Left lung (tissue), 10 donors: ENCODE data around the gene BCL6B. TPM values are rescaled to one million over a fixed set of nuclear protein-coding genes. Genes with fewer than 3 reads are reported as not detected.

Experiments
- ATAC-seq: fragments of 200-7000 bp; cut with Tn5 transposase; one replicate; pipeline ENCODE4 v1.9.1; 2020; ENCODE audit warnings: moderate library complexity
- DNase-seq, 4 donors: peaks; one replicate each; pipeline ENCODE4 v3.0.0-alpha.2; 2013 to 2020
- H3K27ac ChIP-seq, 2 donors: fragments of 200-600 bp; sonication (generic) in 1 of 2; one replicate each; pipeline versions ENCODE4 v1.5.0 to v1.8.0; 2020 to 2021
- H3K27me3 ChIP-seq, 2 donors: fragments of 200-600 bp; sonication (generic) in 1 of 2; one replicate each; pipeline versions ENCODE4 v1.5.0 to v1.8.0; 2020 to 2021
- H3K36me3 ChIP-seq, 2 donors: fragments of 200-600 bp; sonication (generic) in 1 of 2; one replicate each; pipeline versions ENCODE4 v1.5.0 to v1.8.0; 2020 to 2021
- H3K4me1 ChIP-seq, 2 donors: fragments of 200-600 bp; one replicate each; pipeline ENCODE4 v1.8.0; 2021
- H3K4me3 ChIP-seq, 2 donors: fragments of 200-600 bp; sonication (generic) in 1 of 2; one replicate each; pipeline versions ENCODE4 v1.5.0 to v1.8.0; 2020 to 2021; ENCODE audit warnings: mild to moderate bottlenecking in 1 of 2
- H3K9me3 ChIP-seq, 2 donors: fragments of 200-600 bp; sonication (generic) in 1 of 2; one replicate each; pipeline versions ENCODE4 v1.5.0 to v1.8.0; 2020 to 2021
- CTCF ChIP-seq, 2 donors: fragments of 200-600 bp; sonication (generic) in 1 of 2; IDR thresholded peaks; one replicate each; pipeline versions ENCODE4 v1.5.0 to v1.8.0; 2021; ENCODE audit warnings: antibody characterized with exemption in 2 of 2
- intact Hi-C, 2 donors: fragments of 100-400 bp; cut with DNase I; formaldehyde crosslinking; loops; one replicate each; pipeline versions ENCODE4 v1.11.2 to v1.14.2; 2022
- polyA plus RNA-seq, 6 donors: library from polyadenylated mRNA; unstranded; fragments of 120-200 nt; gene quantifications; one replicate each; pipeline ENCODE4 v1.2.1, GENCODE V29; 2013; ENCODE audit not compliant: insufficient read length in 6 of 6
- total RNA-seq, 2 donors: library from RNA; stranded (reverse); fragmentation: NEBNext Ultra II Directional; extraction: Animal tissue kit (Norgen Biotek cat#: 25700); gene quantifications; one replicate each; pipeline ENCODE4 v1.2.1, GENCODE V29; 2021
- donor health status: DM: no; HTN: yes; CAD: no.
- donor health status: DM: no; HTN: no; CAD: no.

Gene BCL6B
- total and polyA plus RNA-seq, 8 donors = 13.3 to 45.9 (median 35.9) TPM

- TF ChIP-seq CTCF (IDR thresholded peaks at IDR 0.05) = no peak
- Histone ChIP-seq H3K9me3 (no peaks in the 10 kb centered on the region), H3K27me3 (no peaks in the 10 kb centered on the region), H3K27ac (no peak overlapping the region), H3K4me3 (no peak overlapping the region), H3K4me1 (no peaks in the 10 kb centered on the region), H3K36me3 (peaks cover 0 to 76% of the 10 kb centered on the region in 2 donors)
- intact Hi-C loops = loop anchor here in 1 of 2 donors (5.0 kb wide), 1 partner anchor 90 kb away; no protein-coding TSS in a partner anchor
- DNase-seq (no peak), ATAC-seq (no peak)
These were observed 20.4 kb upstream of the BCL6B start for GRCh38 chr17:7002288-7003047.

DNA sequence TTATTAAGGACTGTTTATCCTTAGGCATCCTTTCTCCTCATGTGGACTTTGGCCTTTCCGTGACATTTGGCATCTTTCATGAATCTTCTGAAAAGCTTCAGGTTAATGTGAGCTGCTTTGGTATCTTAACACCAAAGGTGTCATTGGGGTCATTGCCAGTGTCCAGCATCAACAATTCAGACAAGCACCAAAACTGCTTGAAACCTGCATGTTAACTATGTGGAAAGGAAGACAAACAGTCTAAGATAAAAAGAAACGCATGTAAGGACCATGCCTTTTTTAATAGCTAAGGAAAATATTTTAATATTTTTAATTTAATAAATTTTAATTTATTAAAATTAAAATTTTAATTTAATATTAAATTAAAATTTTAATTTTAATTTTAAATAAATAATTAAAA is 19.1 kb upstream of the BCL6B start:
- Histone ChIP-seq H3K27ac (no peak overlapping the region), H3K4me1 (peaks cover 0 to 6% of the 10 kb centered on the region in 2 donors), H3K36me3 (peaks cover 0 to 76% of the 10 kb centered on the region in 2 donors), H3K27me3 (no peaks in the 10 kb centered on the region), H3K4me3 (no peak overlapping the region), H3K9me3 (no peaks in the 10 kb centered on the region)
- no peak for ATAC-seq
- DNase-seq = no peak
- TF ChIP-seq CTCF (IDR thresholded peaks at IDR 0.05) = no peak
- intact Hi-C loops = loop anchor here in 1 of 2 donors (5.0 kb wide), 1 partner anchor 91 kb away; no protein-coding TSS in a partner anchor

- intact Hi-C loops = loop anchor here in 1 of 2 donors (5.0 kb wide), 1 partner anchor 92 kb away; no protein-coding TSS in a partner anchor
- no peak overlapping the region for H3K27ac ChIP-seq
- H3K9me3 ChIP-seq = no peaks in the 10 kb centered on the region
- no peak overlapping the region for H3K4me3 ChIP-seq
- H3K4me1 ChIP-seq = peaks cover 0 to 15% of the 10 kb centered on the region in 2 donors
- H3K36me3 ChIP-seq = peaks cover 0 to 74% of the 10 kb centered on the region in 2 donors
- TF ChIP-seq CTCF (IDR thresholded peaks at IDR 0.05) = peak; percentile 63 to 68
- H3K27me3 ChIP-seq = no peaks in the 10 kb centered on the region
- DNase-seq = peak in 2 of 4 donors; percentile 69
- peak; percentile 90 for ATAC-seq
These were observed 18.2 kb upstream of the BCL6B start for GRCh38 chr17:7004398-7005253.

DNA sequence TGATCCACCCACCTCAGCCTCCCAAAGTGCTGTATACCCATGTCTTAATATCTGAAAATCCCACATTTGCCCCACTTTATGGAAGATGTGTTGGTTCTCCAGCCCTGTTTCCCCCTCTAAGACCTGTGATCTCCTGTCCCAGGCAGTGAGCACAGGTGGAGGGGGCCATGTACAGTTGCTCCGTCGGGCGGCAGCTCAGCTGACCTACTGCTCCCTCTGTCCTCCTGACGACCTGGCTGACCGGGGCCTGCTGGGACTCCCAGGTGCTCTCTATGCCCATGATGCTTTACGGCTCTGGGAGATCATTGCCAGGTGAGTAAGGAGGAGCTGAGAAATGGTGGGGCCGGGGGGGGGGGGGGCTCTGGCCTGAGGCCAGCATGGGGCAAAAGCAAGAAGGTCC is 17.1 kb upstream of the BCL6B start:
- Histone ChIP-seq H3K4me3 (no peak overlapping the region), H3K9me3 (no peaks in the 10 kb centered on the region), H3K27me3 (no peaks in the 10 kb centered on the region), H3K4me1 (peaks cover 2 to 26% of the 10 kb centered on the region in 2 donors), H3K36me3 (peaks cover 0 to 68% of the 10 kb centered on the region in 2 donors), H3K27ac (no peak overlapping the region)
- DNase-seq (no peak), ATAC-seq (no peak)
- intact Hi-C loops = no loop called here
- TF ChIP-seq CTCF (IDR thresholded peaks at IDR 0.05) = no peak

- no peaks in the 10 kb centered on the region for H3K27me3 ChIP-seq
- H3K4me1 ChIP-seq = peaks cover 9 to 37% of the 10 kb centered on the region in 2 donors
- TF ChIP-seq CTCF (IDR thresholded peaks at IDR 0.05) = no peak
- no peak overlapping the region for H3K27ac ChIP-seq
- H3K4me3 ChIP-seq = no peak overlapping the region
- no peak for DNase-seq
- peaks cover 0 to 54% of the 10 kb centered on the region in 2 donors for H3K36me3 ChIP-seq
- no peak for ATAC-seq
- no peaks in the 10 kb centered on the region for H3K9me3 ChIP-seq
- intact Hi-C loops = no loop called here
These were observed 15.7 kb upstream of the BCL6B start for GRCh38 chr17:7007143-7007542.
